H1 (cell line): ENCODE data around the gene PLBD1. TPM values are rescaled to one million over a fixed set of nuclear protein-coding genes. Genes with fewer than 3 reads are reported as not detected.

Source experiments
- CTCF ChIA-PET: fragments of 300-600 bp; sonication (Branson Sonifier 250); formaldehyde crosslinking; loops from one replicate; lab custom pipeline; 2021; ENCODE audit not compliant: partially characterized antibody; lab: Charles Lee
- POLR2A ChIA-PET: fragments of 300-600 bp; sonication (Branson Sonifier 250); formaldehyde crosslinking; loops from one replicate; lab custom pipeline; 2021; ENCODE audit warnings: inconsistent platforms; ENCODE audit not compliant: partially characterized antibody; lab: Charles Lee
- DNase-seq, 2 experiments: peaks; one replicate each; pipeline versions ENCODE4 v3.0.0 to v3.0.0-alpha.2; 2010 to 2022; ENCODE audit warnings: low spot score in 2 of 2, low read depth in 1 of 2, mixed read lengths in 1 of 2
- FAIRE-seq: peaks from 2 replicates; lab custom pipeline; 2011; peaks lifted over from hg19 to GRCh38; lab: Jason Lieb, UNC
- H2AFZ ChIP-seq: 2 replicates; pipeline ENCODE4 v1.8.1; 2012; ENCODE audit warnings: low read length, inconsistent platforms
- H2AK5ac ChIP-seq: 2 replicates; pipeline ENCODE4 v1.6.1; 2013; ENCODE audit warnings: low read depth, low read length
- H2BK120ac ChIP-seq: replicated peaks from 2 replicates; pipeline ENCODE3; 2013; ENCODE audit warnings: low read depth, low read length, inconsistent platforms
- H2BK12ac ChIP-seq: 2 replicates; pipeline ENCODE4 v1.6.1; 2013; ENCODE audit warnings: low read depth, low read length
- H2BK15ac ChIP-seq: 2 replicates; pipeline ENCODE4 v1.6.1; 2013; ENCODE audit warnings: low read length
- H2BK20ac ChIP-seq: 2 replicates; pipeline ENCODE4 v1.6.1; 2013; ENCODE audit warnings: low read length
- H2BK5ac ChIP-seq: 2 replicates; pipeline ENCODE4 v1.6.1; 2013; ENCODE audit warnings: low read depth, low read length
- H3K14ac ChIP-seq: 2 replicates; pipeline ENCODE4 v1.6.1; 2013; ENCODE audit warnings: inconsistent platforms; ENCODE audit not compliant: insufficient read length
- H3K18ac ChIP-seq: 2 replicates; pipeline ENCODE4 v1.6.1; 2013; ENCODE audit warnings: low read length; ENCODE audit errors: extremely low read depth
- H3K23ac ChIP-seq: 2 replicates; pipeline ENCODE4 v1.6.1; 2013; ENCODE audit warnings: inconsistent platforms; ENCODE audit not compliant: insufficient read length
- H3K23me2 ChIP-seq: 2 replicates; pipeline ENCODE4 v1.6.1; 2013; ENCODE audit warnings: low read depth, low read length
- H3K27ac ChIP-seq: 2 replicates; pipeline ENCODE4 v1.6.1; 2011; ENCODE audit warnings: low read depth, low read length, inconsistent platforms
- H3K27me3 ChIP-seq, 4 experiments: replicated peaks in 1 of 4; 1 replicate in 1 of 4; 2 replicates in 3 of 4; pipeline versions ENCODE4 v1.6.1 to v1.8.1; 2011 to 2013; ENCODE audit warnings: low read length in 3 of 4, mild to moderate bottlenecking in 3 of 4, inconsistent platforms in 2 of 4, mixed read lengths in 2 of 4, moderate library complexity in 1 of 4; ENCODE audit not compliant: control insufficient read depth in 3 of 4, insufficient read depth in 3 of 4; ENCODE audit errors: extremely low read depth in 1 of 4
- H3K36me3 ChIP-seq, 4 experiments: 2 replicates each; pipeline versions ENCODE4 v1.6.1 to v1.8.1; 2011 to 2013; ENCODE audit warnings: mild to moderate bottlenecking in 4 of 4, low read length in 3 of 4, moderate library complexity in 2 of 4, control low read depth in 1 of 4, inconsistent platforms in 1 of 4; ENCODE audit not compliant: insufficient read depth in 4 of 4, control insufficient read depth in 2 of 4
- H3K4ac ChIP-seq: replicated peaks from 2 replicates; pipeline ENCODE3; 2013; ENCODE audit warnings: low read length, low read depth, mixed read lengths, inconsistent platforms; ENCODE audit not compliant: insufficient read length
- H3K4me1 ChIP-seq, 4 experiments: replicated peaks in 1 of 4; 1 replicate in 1 of 4; 2 replicates in 3 of 4; pipeline versions ENCODE4 v1.6.1 to v1.8.1; 2011 to 2013; ENCODE audit warnings: low read length in 3 of 4, inconsistent platforms in 2 of 4, mixed read lengths in 1 of 4; ENCODE audit not compliant: insufficient read depth in 4 of 4, control insufficient read depth in 3 of 4
- H3K4me2 ChIP-seq, 2 experiments: 2 replicates each; pipeline versions ENCODE4 v1.6.1 to v1.8.1; 2011 to 2013; ENCODE audit warnings: low read depth in 2 of 2, low read length in 2 of 2, control low read depth in 1 of 2, inconsistent platforms in 1 of 2, mild to moderate bottlenecking in 1 of 2; ENCODE audit not compliant: insufficient read depth in 1 of 2
- H3K4me3 ChIP-seq, 4 experiments: fragments of 200-600, 300-600 bp in 1 of 4; sonication (generic), shearing (Covaris generic), sonication (Bioruptor Twin) in 1 of 4; 2 replicates each; pipeline versions ENCODE4 v1.5.1 to v1.8.1; 2011 to 2016; ENCODE audit warnings: low read length in 4 of 4, low read depth in 3 of 4, control low read depth in 2 of 4, inconsistent platforms in 2 of 4, mild to moderate bottlenecking in 2 of 4, mixed read lengths in 1 of 4, moderate library complexity in 1 of 4; ENCODE audit not compliant: insufficient read depth in 2 of 4; ENCODE audit errors: extremely low read depth in 1 of 4
- H3K56ac ChIP-seq: replicated peaks from 2 replicates; pipeline ENCODE3; 2013; ENCODE audit warnings: low read depth, mild to moderate bottlenecking, mixed read lengths, low read length, inconsistent platforms; ENCODE audit not compliant: insufficient read length
- H3K79me1 ChIP-seq: 2 replicates; pipeline ENCODE4 v1.6.1; 2013; ENCODE audit warnings: low read depth, low read length, control low read depth
- H3K79me2 ChIP-seq, 2 experiments: 2 replicates each; pipeline versions ENCODE4 v1.6.1 to v1.8.1; 2012 to 2013; ENCODE audit warnings: low read length in 2 of 2, mild to moderate bottlenecking in 2 of 2, inconsistent platforms in 1 of 2; ENCODE audit not compliant: insufficient read depth in 2 of 2, control insufficient read depth in 1 of 2
- H3K9ac ChIP-seq, 4 experiments: replicated peaks in 1 of 4; 1 replicate in 1 of 4; 2 replicates in 3 of 4; pipeline versions ENCODE4 v1.6.1 to v1.8.1; 2011 to 2013; ENCODE audit warnings: low read depth in 3 of 4, low read length in 3 of 4, control low read depth in 2 of 4, mild to moderate bottlenecking in 2 of 4, moderate library complexity in 2 of 4, inconsistent platforms in 1 of 4; ENCODE audit errors: extremely low read depth in 1 of 4
- H3K9me3 ChIP-seq, 2 experiments: 2 replicates each; pipeline versions ENCODE4 v1.6.1 to v1.8.1; 2012 to 2013; ENCODE audit warnings: mild to moderate bottlenecking in 2 of 2, moderate library complexity in 2 of 2, control low read depth in 1 of 2, inconsistent platforms in 1 of 2, low read depth in 1 of 2, low read length in 1 of 2, mixed read lengths in 1 of 2; ENCODE audit not compliant: insufficient read depth in 2 of 2
- H4K20me1 ChIP-seq, 2 experiments: replicated peaks in 1 of 2; 2 replicates each; pipeline versions ENCODE3 to v1.8.1; 2011 to 2013; ENCODE audit warnings: inconsistent platforms in 2 of 2, low read length in 2 of 2, mild to moderate bottlenecking in 1 of 2; ENCODE audit not compliant: insufficient read depth in 2 of 2, control insufficient read depth in 1 of 2
- H4K5ac ChIP-seq: 2 replicates; pipeline ENCODE4 v1.6.1; 2013; ENCODE audit warnings: low read length, low read depth, mixed read lengths, inconsistent platforms; ENCODE audit not compliant: insufficient read length
- H4K8ac ChIP-seq: 2 replicates; pipeline ENCODE4 v1.8.0; 2013; ENCODE audit warnings: mild to moderate bottlenecking, moderate library complexity, low read length, inconsistent platforms; ENCODE audit not compliant: insufficient read depth; ENCODE audit errors: extremely low read depth
- H4K91ac ChIP-seq: replicated peaks from 2 replicates; pipeline ENCODE3; 2013; ENCODE audit warnings: low read length, mixed read lengths, inconsistent platforms; ENCODE audit not compliant: insufficient read length
- BACH1 ChIP-seq: IDR thresholded peaks from 2 replicates; pipeline ENCODE4 v1.6.1; 2012; ENCODE audit warnings: low read length, improper control_type of control experiment
- CBX8 ChIP-seq: fragments of 300-800, 300-1000 bp; sonication (generic); IDR thresholded peaks from 2 replicates; pipeline ENCODE4 v1.7.1; 2016; ENCODE audit warnings: low read depth, low read length, borderline replicate concordance
- GABPA ChIP-seq: IDR thresholded peaks from 2 replicates; pipeline ENCODE4 v1.6.1; 2011; ENCODE audit warnings: mild to moderate bottlenecking, low read length, moderate library complexity, borderline replicate concordance; ENCODE audit not compliant: insufficient read depth
- GTF2F1 ChIP-seq: IDR thresholded peaks from 2 replicates; pipeline ENCODE4 v1.6.1; 2012; ENCODE audit warnings: low read depth, low read length, improper control_type of control experiment, borderline replicate concordance
- HDAC2 ChIP-seq, 2 experiments: fragments of 300-600 bp in 1 of 2; sonication (generic) in 1 of 2; IDR thresholded peaks; 2 replicates each; pipeline ENCODE4 v1.6.1; 2011 to 2012; ENCODE audit warnings: low read depth in 2 of 2, low read length in 2 of 2, mild to moderate bottlenecking in 2 of 2, moderate library complexity in 2 of 2, borderline replicate concordance in 1 of 2, inconsistent platforms in 1 of 2
- JUN ChIP-seq: IDR thresholded peaks from 2 replicates; pipeline ENCODE4 v1.6.1; 2011; ENCODE audit warnings: low read depth, mild to moderate bottlenecking, improper control_type of control experiment, low read length
- JUND ChIP-seq: IDR thresholded peaks from 2 replicates; pipeline ENCODE4 v1.6.1; 2011; ENCODE audit warnings: mild to moderate bottlenecking, improper control_type of control experiment, low read length
- RXRA ChIP-seq: IDR thresholded peaks from 2 replicates; pipeline ENCODE4 v1.6.1; 2011; ENCODE audit warnings: low read depth, mild to moderate bottlenecking, low read length, moderate library complexity; ENCODE audit not compliant: insufficient read depth
- SAP30 ChIP-seq: fragments of 300-600 bp; sonication (generic); IDR thresholded peaks from 2 replicates; pipeline ENCODE4 v1.7.1; 2012; ENCODE audit warnings: low read length, moderate library complexity, mild to moderate bottlenecking, inconsistent platforms; ENCODE audit not compliant: insufficient read depth, insufficient replicate concordance
- SP1 ChIP-seq: IDR thresholded peaks from 2 replicates; pipeline ENCODE4 v1.6.1; 2011; ENCODE audit warnings: low read depth, low read length
- SP2 ChIP-seq: IDR thresholded peaks from 2 replicates; pipeline ENCODE4 v1.6.1; 2012; ENCODE audit warnings: mild to moderate bottlenecking, low read length, inconsistent platforms
- YY1 ChIP-seq: IDR thresholded peaks from 2 replicates; pipeline ENCODE4 v1.6.1; 2011; ENCODE audit warnings: low read depth, mild to moderate bottlenecking, low read length
- WGBS, 2 experiments: shearing (Covaris generic) in 1 of 2; methylation state at CpG; one replicate each; pipeline versions ENCODE4 v1.1.6 to v1.1.7; 2013 to 2015; ENCODE audit warnings: low lambda C conversion rate in 2 of 2, mixed read lengths in 2 of 2, inconsistent platforms in 1 of 2, low coverage in 1 of 2, missing lambda C conversion rate in 1 of 2; ENCODE audit not compliant: insufficient replicate concordance in 2 of 2, insufficient coverage in 1 of 2, insufficient read length in 1 of 2; ENCODE audit errors: extremely low coverage in 1 of 2, missing lambda C conversion rate in 1 of 2; 5-methylcytosine and 5-hydroxymethylcytosine counted together
- polyA plus RNA-seq, 7 experiments: library from polyadenylated mRNA; depleted of rRNA in 3 of 7; stranded (reverse) in 5 of 7; unstranded in 2 of 7; fragments of >200 nt in 5 of 7; fragments of 200-250 nt in 2 of 7; gene quantifications; 1 replicate in 5 of 7; 2 replicates in 1 of 7; 4 replicates in 1 of 7; pipeline versions ENCODE4 v1.2.1 to v1.2.3, GENCODE V29; 2011 to 2013; ENCODE audit warnings: missing spikeins in 2 of 7, mixed read lengths in 2 of 7
- total RNA-seq: library from RNA; stranded (reverse); fragmentation: NEBNext Ultra II Directional; extraction: Animal tissue kit (Norgen Biotek cat#: 25700); gene quantifications from 2 replicates; pipeline ENCODE4 v1.2.1, GENCODE V29; 2021

PLBD1 gene
- total and polyA plus RNA-seq, 2 of the 8 experiments (the other 6 are each of a cell fraction or from before 2014, with no cell fraction given), result 6.3 to 12.3 TPM

GRCh38 chr12:14510574-14510973 is 57.1 kb downstream of the PLBD1 start:
- H3K27ac ChIP-seq, result no peak overlapping the region
- H3K9ac ChIP-seq, result no peak overlapping the region
- H3K18ac ChIP-seq, result no peak overlapping the region
- H2BK120ac ChIP-seq, result no peak overlapping the region
- FAIRE-seq (no peak), DNase-seq (no peak)
- TF ChIP-seq SAP30 (no peak), GABPA (no peak), GTF2F1 (no peak), CBX8 (no peak), SP1 (no peak), JUN (no peak), HDAC2 (IDR thresholded peaks at IDR 0.05; ENCODE audit: borderline replicate concordance in 1 of 2, low read depth in 2 of 2, low read length in 2 of 2) (no peak), BACH1 (no peak), SP2 (no peak), YY1 (no peak), JUND (no peak), RXRA (no peak)
- CTCF ChIA-PET, result interaction anchor here (0.7 to 5.5 kb wide), 2 partner anchors 108 to 272 kb away, joined by 3 to 32 read pairs; no protein-coding TSS in a partner anchor
- no peaks in the 10 kb centered on the region for H3K27me3 ChIP-seq
- no peaks in the 10 kb centered on the region for H3K23me2 ChIP-seq
- H2BK15ac ChIP-seq, result no peak overlapping the region
- H2AK5ac ChIP-seq, result no peak overlapping the region
- H4K5ac ChIP-seq, result no peak overlapping the region
- no peaks in the 10 kb centered on the region; a peak in 1 of 8 replicates for H3K36me3 ChIP-seq
- no peak overlapping the region for H3K56ac ChIP-seq
- H2BK5ac ChIP-seq, result no peak overlapping the region
- H3K4ac ChIP-seq, result no peak overlapping the region
- no peak overlapping the region for H2AFZ ChIP-seq
- no peak overlapping the region for H3K23ac ChIP-seq
- H4K91ac ChIP-seq, result no peak overlapping the region
- H4K20me1 ChIP-seq, result no peaks in the 10 kb centered on the region
- H3K4me2 ChIP-seq, result no peak overlapping the region
- no peak overlapping the region for H3K4me3 ChIP-seq
- H3K14ac ChIP-seq, result no peak overlapping the region
- H3K9me3 ChIP-seq, result no peaks in the 10 kb centered on the region
- no peaks in the 10 kb centered on the region for H3K79me1 ChIP-seq
- H2BK20ac ChIP-seq, result no peak overlapping the region
- H4K8ac ChIP-seq, result no peak overlapping the region
- POLR2A ChIA-PET, result no interaction called here
- peaks cover 0 to 2% (median 1%) of the 10 kb centered on the region in 4 experiments; a peak in 2 of 7 replicates for H3K4me1 ChIP-seq
- H2BK12ac ChIP-seq, result no peak overlapping the region
- no peaks in the 10 kb centered on the region for H3K79me2 ChIP-seq
- 71% methylated on average over 3 of the region's 3 CpGs; no CpG with 5 or more reads in 1 of the 2 experiments for WGBS, 2 experiments
